Endothelial cell of umbilical vein (primary cell): Measurements from ENCODE around the gene ARSD. TPM values are rescaled to one million over a fixed set of nuclear protein-coding genes. Genes with fewer than 3 reads are reported as not detected.

ENCODE experiments used
- BruUV-seq: library from RNA; stranded (reverse); fragments of 400-500 nt; replicated peaks from 2 replicates; lab custom pipeline; 2021; lab: Mats Ljungman, UMichigan
- CTCF ChIA-PET: fragments of 300-600, 350-600 bp; sonication (Branson Sonifier 250); formaldehyde crosslinking; loops from one replicate; lab custom pipeline; 2021; ENCODE audit warnings: antibody characterized with exemption, inconsistent platforms; lab: Charles Lee
- POLR2A ChIA-PET: fragments of 300-600, 350-600 bp; sonication (Branson Sonifier 250); formaldehyde crosslinking; loops from one replicate; lab custom pipeline; 2021; ENCODE audit warnings: antibody characterized with exemption, inconsistent platforms; lab: Charles Lee
- DNase-seq: peaks from one replicate; pipeline ENCODE4 v3.0.0-alpha.2; 2011; ENCODE audit warnings: low read depth, low spot score
- FAIRE-seq: peaks from 2 replicates; lab custom pipeline; 2011; peaks lifted over from hg19 to GRCh38; lab: Jason Lieb, UNC
- H2AFZ ChIP-seq: 2 replicates; pipeline ENCODE4 v1.6.0; 2012; ENCODE audit warnings: low read depth, low read length, control low read depth, inconsistent platforms
- H3K27ac ChIP-seq: 2 replicates; pipeline ENCODE4 v1.5.1; 2011; ENCODE audit warnings: low read depth, mild to moderate bottlenecking, control low read depth, low read length, moderate library complexity; ENCODE audit not compliant: insufficient read depth
- H3K27me3 ChIP-seq, 2 experiments: 2 replicates each; pipeline versions ENCODE4 v1.6.0 to v1.6.1; 2011; ENCODE audit warnings: low read length in 2 of 2, mixed read lengths in 1 of 2; ENCODE audit not compliant: control insufficient read depth in 2 of 2, insufficient read depth in 2 of 2
- H3K36me3 ChIP-seq, 2 experiments: 2 replicates in 1 of 2; 3 replicates in 1 of 2; pipeline ENCODE4 v1.5.1; 2011; ENCODE audit warnings: low read length in 2 of 2, mild to moderate bottlenecking in 1 of 2, moderate library complexity in 1 of 2; ENCODE audit not compliant: control insufficient read depth in 2 of 2, insufficient read depth in 2 of 2; ENCODE audit errors: extremely low read depth in 1 of 2
- H3K4me1 ChIP-seq: 3 replicates; pipeline ENCODE4 v1.5.1; 2011; ENCODE audit warnings: mild to moderate bottlenecking, low read length; ENCODE audit not compliant: control insufficient read depth, insufficient read depth; ENCODE audit errors: extremely low read depth
- H3K4me2 ChIP-seq: 2 replicates; pipeline ENCODE4 v1.6.1; 2011; ENCODE audit warnings: low read length, control low read depth, mixed read lengths; ENCODE audit not compliant: insufficient read depth
- H3K4me3 ChIP-seq, 3 experiments: fragments of 200-600 bp in 1 of 3; sonication (generic), shearing (Covaris generic) in 1 of 3; replicated peaks in 1 of 3; 2 replicates each; pipeline ENCODE4 v1.5.1; 2011 to 2016; ENCODE audit warnings: control low read depth in 3 of 3, low read length in 3 of 3, mild to moderate bottlenecking in 2 of 3, inconsistent platforms in 1 of 3, low read depth in 1 of 3, moderate library complexity in 1 of 3; ENCODE audit not compliant: insufficient read depth in 1 of 3
- H3K79me2 ChIP-seq: 2 replicates; pipeline ENCODE4 v1.6.0; 2012; ENCODE audit warnings: low read length, inconsistent platforms; ENCODE audit not compliant: control insufficient read depth, insufficient read depth
- H3K9ac ChIP-seq: replicated peaks from 2 replicates; pipeline ENCODE3; 2011; ENCODE audit warnings: low read length, control low read depth; ENCODE audit not compliant: insufficient read depth; ENCODE audit errors: extremely low read depth
- H3K9me1 ChIP-seq: replicated peaks from 3 replicates; pipeline ENCODE4 v1.6.0; 2011; ENCODE audit warnings: mild to moderate bottlenecking, low read length; ENCODE audit not compliant: control insufficient read depth, insufficient read depth; ENCODE audit errors: extremely low read depth
- H3K9me3 ChIP-seq: replicated peaks from 2 replicates; pipeline ENCODE4 v1.5.1; 2012; ENCODE audit warnings: low read length, inconsistent platforms; ENCODE audit not compliant: control insufficient read depth, insufficient read depth
- H4K20me1 ChIP-seq: replicated peaks from 2 replicates; pipeline ENCODE3; 2011; ENCODE audit warnings: mild to moderate bottlenecking, low read length; ENCODE audit not compliant: control insufficient read depth, insufficient read depth; ENCODE audit errors: extremely low read depth
- EZH2 ChIP-seq: IDR thresholded peaks from 2 replicates; pipeline ENCODE4 v1.6.1; 2012; ENCODE audit warnings: borderline replicate concordance, low read depth, mild to moderate bottlenecking, moderate library complexity, low read length, inconsistent platforms; ENCODE audit not compliant: severe bottlenecking
- FOS ChIP-seq: IDR thresholded peaks from 2 replicates; pipeline ENCODE4 v1.6.1; 2011; ENCODE audit warnings: mild to moderate bottlenecking, low read length, moderate library complexity, borderline replicate concordance; ENCODE audit not compliant: insufficient read depth
- GATA2 ChIP-seq: IDR thresholded peaks from 2 replicates; pipeline ENCODE4 v1.7.0; 2011; ENCODE audit warnings: low read depth, mild to moderate bottlenecking, moderate library complexity, mixed read lengths, low read length; ENCODE audit not compliant: insufficient read length, insufficient read depth
- JUN ChIP-seq: IDR thresholded peaks from 2 replicates; pipeline ENCODE4 v1.6.1; 2011; ENCODE audit warnings: borderline replicate concordance, low read depth; ENCODE audit not compliant: insufficient read length, insufficient read depth
- MYC ChIP-seq: IDR thresholded peaks from one replicate; pipeline ENCODE4 v1.6.1; 2011; ENCODE audit warnings: mild to moderate bottlenecking, low read depth, low read length
- POLR2A ChIP-seq: IDR thresholded peaks from 2 replicates; pipeline ENCODE4 v1.6.1; 2012; ENCODE audit warnings: low read depth, mild to moderate bottlenecking, control low read depth, low read length
- POLR2AphosphoS5 ChIP-seq: IDR thresholded peaks from 2 replicates; pipeline ENCODE4 v1.6.1; 2012; ENCODE audit warnings: low read depth, mild to moderate bottlenecking, control low read depth, low read length, moderate library complexity; ENCODE audit not compliant: insufficient read depth
- dilution Hi-C: fragments of 300-500 bp; cut with MboI; formaldehyde crosslinking; loops from one replicate; pipeline ENCODE4 v1.15.0; 2019; ENCODE audit warnings: low sequenced_read_pairs; ENCODE audit not compliant: extremely low pct_ligation_motif_present
- intact Hi-C: fragments of 100-400 bp; cut with micrococcal nuclease; formaldehyde crosslinking; loops from one replicate; pipeline ENCODE4 v1.10.0; 2022
- polyA plus RNA-seq, 4 experiments: library from polyadenylated mRNA; depleted of rRNA in 3 of 4; stranded (reverse) in 3 of 4; unstranded in 1 of 4; fragments of >200 nt; gene quantifications; 2 replicates each; pipeline versions ENCODE4 v1.2.1 to v1.2.3, GENCODE V29; 2011 to 2012; ENCODE audit warnings: missing spikeins in 1 of 4
- total RNA-seq: library from RNA; stranded (reverse); gene quantifications from 2 replicates; pipeline ENCODE4 v1.2.3, GENCODE V29; 2021
- TF ChIP-seq, protein P1 (sequence below), 2 donors: IDR thresholded peaks; 1 replicate in 1 of 2; 2 replicates in 1 of 2; pipeline ENCODE4 v1.5.1; 2011; ENCODE audit warnings: low read length in 2 of 2, mild to moderate bottlenecking in 2 of 2, moderate library complexity in 2 of 2, control low read depth in 1 of 2, inconsistent platforms in 1 of 2, low read depth in 1 of 2; ENCODE audit not compliant: insufficient read depth in 1 of 2; ENCODE audit errors: extremely low read depth in 1 of 2
- TF ChIP-seq, protein P2 (sequence below): IDR thresholded peaks from 2 replicates; pipeline ENCODE4 v1.6.1; 2011; ENCODE audit not compliant: insufficient read depth, insufficient read length

Gene ARSD
- total and polyA plus RNA-seq, 2 donors (not counting 3 experiments of a cell fraction or from before 2014, with no cell fraction given), result 15.5 to 18.6 TPM

DNA sequence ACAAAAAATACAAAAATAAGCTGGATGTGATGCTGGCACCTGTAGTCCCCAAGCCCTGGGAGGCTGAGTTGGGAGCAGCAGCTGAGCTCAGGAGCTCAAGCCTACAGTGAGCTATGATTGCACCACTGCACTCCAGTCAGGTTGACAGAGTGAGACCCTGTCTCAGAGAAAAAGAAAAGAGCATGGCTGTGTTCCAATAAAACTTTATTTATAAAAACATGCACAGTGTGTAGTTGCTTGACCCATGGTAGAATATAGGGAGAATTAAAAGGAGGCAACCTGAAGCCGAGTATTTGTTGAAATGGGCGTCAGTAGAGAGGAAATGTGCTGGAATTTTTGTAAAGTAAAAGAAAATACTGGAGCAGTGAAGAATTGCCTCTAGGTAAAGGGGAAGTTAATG lies 73.4 kb downstream of the ARSD start:
- Histone ChIP-seq H2AFZ (no peak overlapping the region), H3K4me2 (no peak overlapping the region), H3K27ac (no peak overlapping the region), H3K4me3 (no peak overlapping the region), H3K36me3 (no peaks in the 10 kb centered on the region), H3K9me3 (no peaks in the 10 kb centered on the region), H4K20me1 (no peaks in the 10 kb centered on the region), H3K79me2 (no peaks in the 10 kb centered on the region), H3K9ac (no peak overlapping the region), H3K9me1 (no peaks in the 10 kb centered on the region), H3K27me3 (no peaks in the 10 kb centered on the region), H3K4me1 (no peaks in the 10 kb centered on the region)
- ChIA-PET POLR2A (no interaction called here), CTCF (no interaction called here)
- TF ChIP-seq JUN (no peak), FOS (no peak), EZH2 (no peak), MYC (no peak), POLR2A (no peak), GATA2 (no peak), POLR2AphosphoS5 (no peak)
- TF ChIP-seq, protein P1, sequence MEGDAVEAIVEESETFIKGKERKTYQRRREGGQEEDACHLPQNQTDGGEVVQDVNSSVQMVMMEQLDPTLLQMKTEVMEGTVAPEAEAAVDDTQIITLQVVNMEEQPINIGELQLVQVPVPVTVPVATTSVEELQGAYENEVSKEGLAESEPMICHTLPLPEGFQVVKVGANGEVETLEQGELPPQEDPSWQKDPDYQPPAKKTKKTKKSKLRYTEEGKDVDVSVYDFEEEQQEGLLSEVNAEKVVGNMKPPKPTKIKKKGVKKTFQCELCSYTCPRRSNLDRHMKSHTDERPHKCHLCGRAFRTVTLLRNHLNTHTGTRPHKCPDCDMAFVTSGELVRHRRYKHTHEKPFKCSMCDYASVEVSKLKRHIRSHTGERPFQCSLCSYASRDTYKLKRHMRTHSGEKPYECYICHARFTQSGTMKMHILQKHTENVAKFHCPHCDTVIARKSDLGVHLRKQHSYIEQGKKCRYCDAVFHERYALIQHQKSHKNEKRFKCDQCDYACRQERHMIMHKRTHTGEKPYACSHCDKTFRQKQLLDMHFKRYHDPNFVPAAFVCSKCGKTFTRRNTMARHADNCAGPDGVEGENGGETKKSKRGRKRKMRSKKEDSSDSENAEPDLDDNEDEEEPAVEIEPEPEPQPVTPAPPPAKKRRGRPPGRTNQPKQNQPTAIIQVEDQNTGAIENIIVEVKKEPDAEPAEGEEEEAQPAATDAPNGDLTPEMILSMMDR (IDR thresholded peaks at IDR 0.05; ENCODE audit: extremely low read depth in 1 of 2, insufficient read depth in 1 of 2, low read depth in 1 of 2, low read length in 2 of 2), result no peak
- TF ChIP-seq, protein P2, sequence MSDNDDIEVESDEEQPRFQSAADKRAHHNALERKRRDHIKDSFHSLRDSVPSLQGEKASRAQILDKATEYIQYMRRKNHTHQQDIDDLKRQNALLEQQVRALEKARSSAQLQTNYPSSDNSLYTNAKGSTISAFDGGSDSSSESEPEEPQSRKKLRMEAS, result no peak
- FAIRE-seq (no peak), DNase-seq (no peak)
- BruUV-seq, result no TSS peak
- dilution Hi-C loops (no loop called here), intact Hi-C loops (no loop called here)
